GM12878 (cell line): ENCODE measurements around the gene SIMC1. TPM values are rescaled to one million over a fixed set of nuclear protein-coding genes. Genes with fewer than 3 reads are reported as not detected.

ENCODE experiments used
- DPF2 ChIP-seq: fragments of 450-650 bp; IDR thresholded peaks from 2 replicates; pipeline ENCODE4 v1.6.1; 2017; ENCODE audit warnings: mild to moderate bottlenecking
- E4F1 ChIP-seq: fragments of 450-650 bp; IDR thresholded peaks from 2 replicates; pipeline ENCODE4 v1.6.1; 2018; ENCODE audit warnings: borderline replicate concordance, mild to moderate bottlenecking; ENCODE audit not compliant: partially characterized antibody
- EED ChIP-seq: sonication (generic); IDR thresholded peaks from 2 replicates; pipeline ENCODE4 v1.6.1; 2016; ENCODE audit warnings: antibody characterized with exemption, low read depth
- ELK1 ChIP-seq: IDR thresholded peaks from 2 replicates; pipeline ENCODE4 v1.6.1; 2012; ENCODE audit warnings: low read depth, low read length, improper control_type of control experiment
- EP300 ChIP-seq, 2 experiments: fragments of 150-350 bp in 1 of 2; IDR thresholded peaks; 2 replicates each; pipeline ENCODE4 v1.6.1; 2011 to 2012; ENCODE audit warnings: low read depth in 2 of 2, low read length in 2 of 2, borderline replicate concordance in 1 of 2, improper control_type of control experiment in 1 of 2, inconsistent platforms in 1 of 2; ENCODE audit not compliant: control insufficient read depth in 1 of 2
- GABPA ChIP-seq: IDR thresholded peaks from 2 replicates; pipeline ENCODE4 v1.6.1; 2014; ENCODE audit warnings: antibody characterized with exemption, low read depth, mild to moderate bottlenecking, inconsistent platforms
- HDGF ChIP-seq: fragments of 450-650 bp; IDR thresholded peaks from 2 replicates; pipeline ENCODE4 v1.6.1; 2016; ENCODE audit warnings: antibody characterized with exemption
- IKZF2 ChIP-seq, 2 experiments: fragments of 450-650 bp; IDR thresholded peaks; 2 replicates each; pipeline ENCODE4 v1.6.1; 2017; ENCODE audit warnings: mild to moderate bottlenecking in 2 of 2, moderate library complexity in 2 of 2
- LARP7 ChIP-seq: fragments of 450-650 bp; IDR thresholded peaks from 2 replicates; pipeline ENCODE4 v1.6.1; 2017; ENCODE audit warnings: mild to moderate bottlenecking
- MEF2A ChIP-seq: IDR thresholded peaks from 2 replicates; pipeline ENCODE4 v1.6.1; 2011; ENCODE audit warnings: low read depth, mild to moderate bottlenecking, low read length, moderate library complexity; ENCODE audit not compliant: insufficient read depth
- MXI1 ChIP-seq: fragments of 150-350 bp; IDR thresholded peaks from 2 replicates; pipeline ENCODE4 v1.6.1; 2011; ENCODE audit warnings: low read depth, mild to moderate bottlenecking, inconsistent platforms, low read length, improper control_type of control experiment
- NFIC ChIP-seq: IDR thresholded peaks from 2 replicates; pipeline ENCODE4 v1.6.1; 2012; ENCODE audit warnings: low read depth, mild to moderate bottlenecking, inconsistent platforms, low read length, moderate library complexity
- NFYB ChIP-seq: IDR thresholded peaks from 2 replicates; pipeline ENCODE4 v1.6.1; 2011; ENCODE audit warnings: low read depth, mild to moderate bottlenecking, low read length, improper control_type of control experiment, moderate library complexity; ENCODE audit not compliant: insufficient read depth
- NR2C1 ChIP-seq: fragments of 450-650 bp; IDR thresholded peaks from 2 replicates; pipeline ENCODE4 v1.6.1; 2017; ENCODE audit warnings: antibody characterized with exemption, mild to moderate bottlenecking, moderate library complexity
- POLR2AphosphoS2 ChIP-seq: IDR thresholded peaks from 2 replicates; pipeline ENCODE4 v1.6.1; 2011; ENCODE audit warnings: low read depth, mild to moderate bottlenecking, low read length, improper control_type of control experiment, moderate library complexity
- PRDM15 ChIP-seq: fragments of 450-650 bp; formaldehyde crosslinking; IDR thresholded peaks from 2 replicates; pipeline ENCODE4 v1.4.0; 2020; ENCODE audit warnings: mild to moderate bottlenecking, moderate library complexity
- RFX5 ChIP-seq: IDR thresholded peaks from 2 replicates; pipeline ENCODE4 v1.6.1; 2011; ENCODE audit warnings: low read depth, low read length, improper control_type of control experiment
- RUNX3 ChIP-seq: IDR thresholded peaks from 2 replicates; pipeline ENCODE4 v1.6.1; 2012; ENCODE audit warnings: low read length, inconsistent platforms
- SREBF2 ChIP-seq: IDR thresholded peaks from 2 replicates; pipeline ENCODE4 v1.6.1; 2012; ENCODE audit warnings: mild to moderate bottlenecking, low read length
- USF1 ChIP-seq: IDR thresholded peaks from 2 replicates; pipeline ENCODE4 v1.6.1; 2011; ENCODE audit warnings: borderline replicate concordance, low read depth, mild to moderate bottlenecking, moderate library complexity, mixed read lengths, low read length; ENCODE audit not compliant: insufficient read depth; ENCODE audit errors: extremely low read length
- ZNF24 ChIP-seq: fragments of 450-650 bp; IDR thresholded peaks from 2 replicates; pipeline ENCODE4 v1.6.1; 2017; ENCODE audit warnings: antibody characterized with exemption, mild to moderate bottlenecking
- ZNF274 ChIP-seq: IDR thresholded peaks from one replicate; pipeline ENCODE4 v1.8.0; 2011; ENCODE audit not compliant: insufficient read length, insufficient read depth
- ZNF622 ChIP-seq: fragments of 450-650 bp; IDR thresholded peaks from 2 replicates; pipeline ENCODE4 v1.6.1; 2017; ENCODE audit warnings: mild to moderate bottlenecking, inconsistent platforms
- polyA plus RNA-seq, 11 experiments: library from polyadenylated mRNA; depleted of rRNA in 4 of 11; unstranded in 6 of 11; stranded (reverse) in 5 of 11; fragments of >200 nt; fragmentation: Nextera tagmentation in 4 of 11; fragmentation: Illumina TruSeq in 1 of 11; extraction: Ambion mirVana in 4 of 11; extraction: Trizol in 1 of 11; gene quantifications; 1 replicate in 1 of 11; 2 replicates in 10 of 11; pipeline versions ENCODE4 v1.2.1 to v1.2.3, GENCODE V29; 2011 to 2016; ENCODE audit warnings: inconsistent platforms in 2 of 11, missing spikeins in 2 of 11, low read depth in 1 of 11
- total RNA-seq, 4 experiments: library from RNA; depleted of rRNA in 3 of 4; stranded (reverse); fragments of >200 nt in 3 of 4; fragmentation: Illumina TruSeq in 1 of 4; extraction: Trizol in 1 of 4; gene quantifications; 2 replicates each; pipeline versions ENCODE4 v1.2.1 to v1.2.3, GENCODE V29; 2013 to 2021

Gene SIMC1
- total and polyA plus RNA-seq, 10 of the 15 experiments (the other 5 are each of a cell fraction or from before 2014, with no cell fraction given), result 3.0 to 16.5 (median 10.4) TPM

- no peak for TF ChIP-seq E4F1
- no peak for TF ChIP-seq USF1
- no peak for TF ChIP-seq POLR2AphosphoS2
- TF ChIP-seq ELK1, result no peak
- TF ChIP-seq RUNX3, result peak; percentile 36; the same call in 1 of the 2 replicates
- no peak for TF ChIP-seq MEF2A
- no peak for TF ChIP-seq ZNF24
- no peak for TF ChIP-seq PRDM15
- TF ChIP-seq LARP7, result no peak
- no peak for TF ChIP-seq MXI1
- no peak for TF ChIP-seq ZNF622
- no peak for TF ChIP-seq EP300 (IDR thresholded peaks at IDR 0.05; ENCODE audit: borderline replicate concordance in 1 of 2, control insufficient read depth in 1 of 2, low read depth in 2 of 2, low read length in 2 of 2)
- no peak for TF ChIP-seq RFX5
- TF ChIP-seq NFYB, result no peak
- TF ChIP-seq GABPA, result no peak
- TF ChIP-seq HDGF, result 0 out of 2 replicates have a peak, but pooled peaks have one; percentile 13
- no peak for TF ChIP-seq DPF2
- TF ChIP-seq NFIC, result no peak
- TF ChIP-seq NR2C1, result no peak
- no peak for TF ChIP-seq ZNF274
- TF ChIP-seq IKZF2 (IDR thresholded peaks at IDR 0.05), result peak; percentile 14 to 36; a peak in 2 of 4 replicates
- no peak for TF ChIP-seq SREBF2
- peak; percentile 55 for TF ChIP-seq EED
Measured at GRCh38 chr5:176352116-176352878, 114.1 kb downstream of the SIMC1 start (continued).
